HepG2 (cell line): ENCODE results near the gene TBC1D4. TPM values are rescaled to one million over a fixed set of nuclear protein-coding genes. Genes with fewer than 3 reads are reported as not detected.
A peak's percentile ranks its signal among the peaks of the same experiment; 100 is the strongest.

Experiments used
- CREB1 ChIP-seq, 2 experiments: fragments of 450-650 bp in 1 of 2; IDR thresholded peaks; 2 replicates each; pipeline ENCODE4 v1.6.1; 2016 to 2017; ENCODE audit warnings: control low read depth in 1 of 2, mild to moderate bottlenecking in 1 of 2, missing compliant biosample characterization in 1 of 2, missing genetic modification characterization in 1 of 2
- FOXK1 ChIP-seq: sonication (generic); formaldehyde crosslinking; IDR thresholded peaks from 2 replicates; pipeline ENCODE4 v1.4.0; 2020; ENCODE audit warnings: low read depth, missing genetic modification reagents, borderline replicate concordance
- FOXP4 ChIP-seq: sonication (generic); formaldehyde crosslinking; IDR thresholded peaks from 2 replicates; pipeline ENCODE4 v1.4.0; 2020; ENCODE audit warnings: missing genetic modification reagents
- LBX2 ChIP-seq: sonication (generic); formaldehyde crosslinking; IDR thresholded peaks from 2 replicates; pipeline ENCODE4 v1.5.0; 2020; ENCODE audit warnings: missing genetic modification reagents, mild to moderate bottlenecking, borderline replicate concordance
- SMAD3 ChIP-seq: sonication (generic); formaldehyde crosslinking; IDR thresholded peaks from 2 replicates; pipeline ENCODE4 v1.4.0; 2020; ENCODE audit warnings: missing genetic modification reagents
- SMAD9 ChIP-seq: sonication (generic); formaldehyde crosslinking; IDR thresholded peaks from 2 replicates; pipeline ENCODE4 v1.5.1; 2020; ENCODE audit warnings: mild to moderate bottlenecking, missing genetic modification reagents
- TGIF2 ChIP-seq: IDR thresholded peaks from 2 replicates; pipeline ENCODE4 v1.6.1; 2016; ENCODE audit warnings: control low read depth, missing compliant biosample characterization
- ZEB1 ChIP-seq: IDR thresholded peaks from 2 replicates; pipeline ENCODE4 v1.6.1; 2012; ENCODE audit warnings: mild to moderate bottlenecking, low read depth, inconsistent platforms; ENCODE audit not compliant: insufficient replicate concordance
- ZNF121 ChIP-seq: sonication (generic); formaldehyde crosslinking; IDR thresholded peaks from 2 replicates; pipeline ENCODE4 v1.5.0; 2020; ENCODE audit warnings: mild to moderate bottlenecking, missing genetic modification reagents
- ZNF230 ChIP-seq: sonication (generic); formaldehyde crosslinking; IDR thresholded peaks from 2 replicates; pipeline ENCODE4 v1.4.0; 2020; ENCODE audit warnings: mild to moderate bottlenecking, missing genetic modification reagents
- ZNF501 ChIP-seq: sonication (generic); formaldehyde crosslinking; IDR thresholded peaks from 2 replicates; pipeline ENCODE4 v1.5.1; 2020; ENCODE audit warnings: mild to moderate bottlenecking, moderate library complexity, missing genetic modification reagents
- ZNF777 ChIP-seq: sonication (generic); formaldehyde crosslinking; IDR thresholded peaks from 2 replicates; pipeline ENCODE4 v1.4.0; 2020; ENCODE audit warnings: missing genetic modification reagents
- polyA plus RNA-seq, 8 experiments: library from polyadenylated mRNA; depleted of rRNA in 3 of 8; stranded (reverse) in 7 of 8; unstranded in 1 of 8; fragments of >200 nt; fragmentation: Illumina TruSeq in 4 of 8; extraction: Trizol in 4 of 8; gene quantifications; 2 replicates each; pipeline versions ENCODE4 v1.2.1 to v1.2.3, GENCODE V29; 2011 to 2016; ENCODE audit warnings: low read depth in 4 of 8, missing spikeins in 1 of 8, mixed read lengths in 1 of 8; ENCODE audit not compliant: insufficient read depth in 1 of 8
- total RNA-seq, 5 experiments: library from RNA; depleted of rRNA; stranded (reverse); fragments of >200 nt; fragmentation: Illumina TruSeq; extraction: Trizol; gene quantifications; 2 replicates each; pipeline ENCODE4 v1.2.3, GENCODE V29; 2016; ENCODE audit warnings: low read depth in 1 of 5
- TF ChIP-seq, protein P1 (sequence below): sonication (generic); formaldehyde crosslinking; IDR thresholded peaks from 2 replicates; pipeline ENCODE4 v1.5.0; 2020; ENCODE audit warnings: mild to moderate bottlenecking, missing genetic modification reagents, borderline replicate concordance

The TBC1D4 gene
- total and polyA plus RNA-seq, 2 of the 13 experiments (the other 11 are each of a cell fraction or from before 2014, with no cell fraction given): 35.9 to 64.4 TPM

DNA sequence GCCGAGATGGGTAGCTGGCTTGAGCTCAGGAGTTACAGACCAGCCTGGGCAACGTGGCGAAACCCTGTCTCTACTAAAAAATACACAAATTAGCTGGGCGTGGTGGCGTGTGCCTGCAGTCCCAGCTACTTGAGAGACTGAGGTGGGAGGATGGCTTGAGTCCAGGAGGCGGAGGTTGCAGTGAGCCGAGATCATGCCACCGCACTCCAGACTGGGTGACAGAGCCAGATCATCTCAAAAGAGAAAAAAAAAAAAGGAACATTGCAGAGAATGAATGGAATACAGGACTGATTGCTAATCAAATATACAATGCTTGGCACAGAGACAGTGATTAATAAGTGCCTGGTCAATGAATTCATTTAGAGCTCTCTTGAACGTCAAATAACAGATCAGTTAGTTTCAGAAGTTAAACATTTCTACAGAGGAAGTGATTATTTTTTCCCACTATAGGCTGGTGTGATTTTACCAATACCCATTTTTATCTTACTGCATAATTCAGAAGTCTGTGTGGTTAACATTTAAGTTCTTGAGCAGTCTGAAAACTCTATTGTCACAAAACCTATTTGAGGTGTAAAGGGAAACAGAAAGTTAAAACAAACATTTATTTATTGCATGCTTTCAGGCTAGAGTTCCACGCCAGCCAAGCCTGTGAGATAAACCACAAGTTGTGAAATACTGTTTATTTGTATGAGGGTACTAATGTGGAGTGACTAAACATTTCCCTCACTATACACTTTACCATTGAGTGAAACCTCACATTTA lies 7.7 kb upstream of the TBC1D4 start (continued):
- TF ChIP-seq, protein P1, sequence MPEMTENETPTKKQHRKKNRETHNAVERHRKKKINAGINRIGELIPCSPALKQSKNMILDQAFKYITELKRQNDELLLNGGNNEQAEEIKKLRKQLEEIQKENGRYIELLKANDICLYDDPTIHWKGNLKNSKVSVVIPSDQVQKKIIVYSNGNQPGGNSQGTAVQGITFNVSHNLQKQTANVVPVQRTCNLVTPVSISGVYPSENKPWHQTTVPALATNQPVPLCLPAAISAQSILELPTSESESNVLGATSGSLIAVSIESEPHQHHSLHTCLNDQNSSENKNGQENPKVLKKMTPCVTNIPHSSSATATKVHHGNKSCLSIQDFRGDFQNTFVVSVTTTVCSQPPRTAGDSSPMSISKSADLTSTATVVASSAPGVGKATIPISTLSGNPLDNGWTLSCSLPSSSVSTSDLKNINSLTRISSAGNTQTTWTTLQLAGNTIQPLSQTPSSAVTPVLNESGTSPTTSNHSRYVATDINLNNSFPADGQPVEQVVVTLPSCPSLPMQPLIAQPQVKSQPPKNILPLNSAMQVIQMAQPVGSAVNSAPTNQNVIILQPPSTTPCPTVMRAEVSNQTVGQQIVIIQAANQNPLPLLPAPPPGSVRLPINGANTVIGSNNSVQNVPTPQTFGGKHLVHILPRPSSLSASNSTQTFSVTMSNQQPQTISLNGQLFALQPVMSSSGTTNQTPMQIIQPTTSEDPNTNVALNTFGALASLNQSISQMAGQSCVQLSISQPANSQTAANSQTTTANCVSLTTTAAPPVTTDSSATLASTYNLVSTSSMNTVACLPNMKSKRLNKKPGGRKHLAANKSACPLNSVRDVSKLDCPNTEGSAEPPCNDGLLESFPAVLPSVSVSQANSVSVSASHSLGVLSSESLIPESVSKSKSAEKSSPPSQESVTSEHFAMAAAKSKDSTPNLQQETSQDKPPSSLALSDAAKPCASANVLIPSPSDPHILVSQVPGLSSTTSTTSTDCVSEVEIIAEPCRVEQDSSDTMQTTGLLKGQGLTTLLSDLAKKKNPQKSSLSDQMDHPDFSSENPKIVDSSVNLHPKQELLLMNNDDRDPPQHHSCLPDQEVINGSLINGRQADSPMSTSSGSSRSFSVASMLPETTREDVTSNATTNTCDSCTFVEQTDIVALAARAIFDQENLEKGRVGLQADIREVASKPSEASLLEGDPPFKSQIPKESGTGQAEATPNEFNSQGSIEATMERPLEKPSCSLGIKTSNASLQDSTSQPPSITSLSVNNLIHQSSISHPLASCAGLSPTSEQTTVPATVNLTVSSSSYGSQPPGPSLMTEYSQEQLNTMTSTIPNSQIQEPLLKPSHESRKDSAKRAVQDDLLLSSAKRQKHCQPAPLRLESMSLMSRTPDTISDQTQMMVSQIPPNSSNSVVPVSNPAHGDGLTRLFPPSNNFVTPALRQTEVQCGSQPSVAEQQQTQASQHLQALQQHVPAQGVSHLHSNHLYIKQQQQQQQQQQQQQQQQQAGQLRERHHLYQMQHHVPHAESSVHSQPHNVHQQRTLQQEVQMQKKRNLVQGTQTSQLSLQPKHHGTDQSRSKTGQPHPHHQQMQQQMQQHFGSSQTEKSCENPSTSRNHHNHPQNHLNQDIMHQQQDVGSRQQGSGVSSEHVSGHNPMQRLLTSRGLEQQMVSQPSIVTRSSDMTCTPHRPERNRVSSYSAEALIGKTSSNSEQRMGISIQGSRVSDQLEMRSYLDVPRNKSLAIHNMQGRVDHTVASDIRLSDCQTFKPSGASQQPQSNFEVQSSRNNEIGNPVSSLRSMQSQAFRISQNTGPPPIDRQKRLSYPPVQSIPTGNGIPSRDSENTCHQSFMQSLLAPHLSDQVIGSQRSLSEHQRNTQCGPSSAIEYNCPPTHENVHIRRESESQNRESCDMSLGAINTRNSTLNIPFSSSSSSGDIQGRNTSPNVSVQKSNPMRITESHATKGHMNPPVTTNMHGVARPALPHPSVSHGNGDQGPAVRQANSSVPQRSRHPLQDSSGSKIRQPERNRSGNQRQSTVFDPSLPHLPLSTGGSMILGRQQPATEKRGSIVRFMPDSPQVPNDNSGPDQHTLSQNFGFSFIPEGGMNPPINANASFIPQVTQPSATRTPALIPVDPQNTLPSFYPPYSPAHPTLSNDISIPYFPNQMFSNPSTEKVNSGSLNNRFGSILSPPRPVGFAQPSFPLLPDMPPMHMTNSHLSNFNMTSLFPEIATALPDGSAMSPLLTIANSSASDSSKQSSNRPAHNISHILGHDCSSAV (CRISPR knock-in tag): no peak
- no peak for TF ChIP-seq CREB1 (IDR thresholded peaks at IDR 0.05)
- TF ChIP-seq CREB1 (CRISPR knock-in tag; IDR thresholded peaks at IDR 0.05): no peak
- TF ChIP-seq ZEB1: no peak
- TF ChIP-seq SMAD9: no peak
- TF ChIP-seq ZNF230: no peak
- no peak for TF ChIP-seq ZNF121
- no peak for TF ChIP-seq ZNF777
- no peak for TF ChIP-seq FOXK1 (CRISPR knock-in tag)
- TF ChIP-seq TGIF2 (CRISPR knock-in tag): no peak
- TF ChIP-seq ZNF501 (CRISPR knock-in tag): no peak
- no peak for TF ChIP-seq LBX2 (CRISPR knock-in tag)
- TF ChIP-seq FOXP4 (CRISPR knock-in tag): peak; percentile 86
- no peak for TF ChIP-seq SMAD3 (CRISPR knock-in tag)
